Measurements from ENCODE around the gene PPFIA2. TPM values are rescaled to one million over a fixed set of nuclear protein-coding genes. Genes with fewer than 3 reads are reported as not detected.
A peak's percentile ranks its signal among the peaks of the same experiment; 100 is the strongest.

The PPFIA2 gene
- total RNA-seq, 6 experiments from 2014 or later = 0.12 to 1.2 (median 0.56) TPM; not detected in 2

GRCh38 chr12:81626406-81626805, 132.7 kb downstream of the PPFIA2 start:
- TF ChIP-seq CTCF (IDR thresholded peaks at IDR 0.05) (no peak), POLR2A (IDR thresholded peaks at IDR 0.05) (no peak)
- ATAC-seq (no peak), DNase-seq (no peak)
- 5% methylated on average over 1 of the region's 1 CpG for WGBS (ENCODE audit: insufficient coverage, low coverage, low lambda C conversion rate, missing lambda C conversion rate)
- no peaks in the 10 kb centered on the region for H3K4me1 ChIP-seq
- H3K27ac ChIP-seq = no peak overlapping the region
- no peak overlapping the region for H3K4me3 ChIP-seq
- intact Hi-C loops (cut with DNase I) = no loop called here
- no peaks in the 10 kb centered on the region for H3K27me3 ChIP-seq
- no peaks in the 10 kb centered on the region for H3K36me3 ChIP-seq
- no peaks in the 10 kb centered on the region for H3K9me3 ChIP-seq

GRCh38 chr12:81617915-81618314, 141.2 kb downstream of the PPFIA2 start:
- ATAC-seq (no peak), DNase-seq (no peak)
- H3K9me3 ChIP-seq = no peaks in the 10 kb centered on the region
- no peaks in the 10 kb centered on the region for H3K4me1 ChIP-seq
- no peak overlapping the region for H3K27ac ChIP-seq
- TF ChIP-seq CTCF (IDR thresholded peaks at IDR 0.05) = no peak
- no peak for TF ChIP-seq POLR2A (IDR thresholded peaks at IDR 0.05)
- no peaks in the 10 kb centered on the region for H3K36me3 ChIP-seq
- intact Hi-C loops (cut with DNase I) = no loop called here
- no peaks in the 10 kb centered on the region for H3K27me3 ChIP-seq
- WGBS (ENCODE audit: insufficient coverage, low coverage, low lambda C conversion rate, missing lambda C conversion rate) = 35% methylated on average over 2 of the region's 2 CpGs
- no peak overlapping the region for H3K4me3 ChIP-seq

DNA sequence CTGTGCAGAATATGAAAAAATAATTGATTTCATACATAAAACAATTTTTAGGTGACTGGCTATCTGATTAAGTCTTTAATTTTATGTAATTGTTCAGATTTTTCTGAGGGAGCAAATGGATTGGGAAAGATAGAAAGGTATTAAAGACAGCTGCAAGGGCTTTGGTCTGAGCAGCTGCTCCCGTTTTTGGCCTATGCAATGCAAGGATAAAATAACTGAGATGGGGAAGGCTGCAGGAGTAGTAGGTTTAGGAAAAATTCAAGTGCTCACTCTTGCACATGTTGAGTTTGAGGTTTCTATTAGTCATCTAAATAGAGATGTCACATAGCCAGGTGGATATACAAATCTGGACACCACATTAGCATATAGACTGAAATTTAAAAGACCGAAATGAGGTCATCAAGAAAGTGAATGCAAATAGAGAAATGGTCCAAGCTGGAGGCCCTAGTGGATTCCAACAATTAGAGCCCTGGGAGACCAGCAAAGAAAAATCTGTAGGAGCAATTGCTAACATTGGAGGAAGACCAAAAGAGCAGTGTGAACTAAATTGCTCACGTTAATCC, 144.0 kb downstream of the PPFIA2 start:
- intact Hi-C loops (cut with DNase I) = no loop called here
- Histone ChIP-seq H3K4me3 (no peak overlapping the region), H3K27ac (no peak overlapping the region), H3K36me3 (no peaks in the 10 kb centered on the region), H3K27me3 (no peaks in the 10 kb centered on the region), H3K4me1 (no peaks in the 10 kb centered on the region), H3K9me3 (no peaks in the 10 kb centered on the region)
- ATAC-seq (no peak), DNase-seq (no peak)
- no peak for TF ChIP-seq POLR2A (IDR thresholded peaks at IDR 0.05)
- TF ChIP-seq CTCF (IDR thresholded peaks at IDR 0.05) = no peak
- WGBS (ENCODE audit: insufficient coverage, low coverage, low lambda C conversion rate, missing lambda C conversion rate) = 56% methylated on average over 3 of the region's 3 CpGs

DNA sequence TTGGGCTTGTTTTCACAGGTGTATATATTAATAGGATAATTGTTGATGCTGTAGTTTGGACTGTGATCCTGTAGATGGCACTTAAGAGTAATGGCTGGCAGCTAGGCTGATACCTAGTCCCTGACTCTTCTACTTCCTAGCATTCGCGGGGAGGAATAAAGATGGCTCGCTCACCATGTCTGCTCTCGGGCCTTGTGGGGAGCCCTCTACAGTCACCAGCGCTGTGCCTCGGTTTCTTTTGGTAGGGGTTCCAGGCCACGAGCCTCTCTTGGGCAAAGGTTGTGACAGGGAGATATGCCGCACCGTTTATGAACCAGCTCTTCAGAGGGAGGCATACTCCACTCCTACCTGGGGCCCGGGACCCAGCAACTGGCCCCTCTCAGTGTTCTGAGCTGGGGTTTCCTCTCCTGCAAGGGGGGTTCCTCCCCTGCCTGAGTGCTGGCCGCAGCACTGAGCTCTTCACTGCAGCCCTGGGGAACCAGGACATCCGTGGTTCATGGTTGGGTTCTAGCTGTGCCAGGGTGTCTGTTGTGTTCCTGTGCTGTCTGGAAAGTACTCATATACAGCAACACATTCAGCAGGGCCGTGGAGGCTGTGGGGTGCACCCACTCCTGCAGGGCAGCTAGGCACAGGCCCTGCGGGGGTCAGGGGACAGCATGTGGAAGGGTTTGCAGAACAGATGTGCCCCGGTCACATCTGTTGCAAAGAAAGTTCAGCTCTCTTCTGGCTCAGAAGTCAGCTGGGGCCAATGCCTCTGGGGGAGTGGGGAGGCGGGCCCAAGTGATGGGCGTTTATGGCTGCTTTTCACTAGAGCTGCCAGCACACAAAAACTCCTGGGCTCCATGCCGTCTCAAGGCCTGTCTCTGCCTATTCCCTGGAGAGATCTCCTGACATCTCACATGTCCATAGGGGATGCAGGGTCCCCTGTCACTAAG, 147.9 kb downstream of the PPFIA2 start:
- DNase-seq (peak in 1 of 3 donors; percentile 31), ATAC-seq (peak; percentile 41 to 55 (median 52))
- Histone ChIP-seq H3K27me3 (no peaks in the 10 kb centered on the region), H3K9me3 (no peaks in the 10 kb centered on the region), H3K4me1 (no peaks in the 10 kb centered on the region), H3K27ac (no peak overlapping the region), H3K36me3 (no peaks in the 10 kb centered on the region), H3K4me3 (no peak overlapping the region)
- 62% methylated on average over 7 of the region's 18 CpGs for WGBS (ENCODE audit: insufficient coverage, low coverage, low lambda C conversion rate, missing lambda C conversion rate)
- peak in 2 of 4 donors; percentile 19 to 34 for TF ChIP-seq CTCF (IDR thresholded peaks at IDR 0.05)
- TF ChIP-seq POLR2A (IDR thresholded peaks at IDR 0.05) = no peak
- intact Hi-C loops (cut with DNase I) = no loop called here
